SK-N-SH treated with all-trans-retinoic acid at 6 μM for 48 hours (cell line): Measurements from ENCODE around the gene SRP54.

Experiments
- SNAI2 ChIP-seq: fragments of 250-450 bp; sonication (Bioruptor Pico); IDR thresholded peaks from 2 replicates; pipeline ENCODE4 v1.5.0; 2020; ENCODE audit warnings: mild to moderate bottlenecking, moderate library complexity
- ZFP3 ChIP-seq: fragments of 250-450 bp; sonication (Bioruptor Pico); IDR thresholded peaks from 2 replicates; pipeline ENCODE4 v1.5.0; 2020; ENCODE audit warnings: mild to moderate bottlenecking, moderate library complexity
- ZFP30 ChIP-seq: fragments of 450-650 bp; formaldehyde crosslinking; IDR thresholded peaks from 2 replicates; pipeline ENCODE4 v1.5.0; 2022; ENCODE audit warnings: mild to moderate bottlenecking, moderate library complexity
- TF ChIP-seq, protein P1 (sequence below): fragments of 250-450 bp; sonication (Bioruptor Pico); IDR thresholded peaks from 2 replicates; pipeline ENCODE4 v1.5.1; 2021; ENCODE audit warnings: mild to moderate bottlenecking, moderate library complexity

DNA sequence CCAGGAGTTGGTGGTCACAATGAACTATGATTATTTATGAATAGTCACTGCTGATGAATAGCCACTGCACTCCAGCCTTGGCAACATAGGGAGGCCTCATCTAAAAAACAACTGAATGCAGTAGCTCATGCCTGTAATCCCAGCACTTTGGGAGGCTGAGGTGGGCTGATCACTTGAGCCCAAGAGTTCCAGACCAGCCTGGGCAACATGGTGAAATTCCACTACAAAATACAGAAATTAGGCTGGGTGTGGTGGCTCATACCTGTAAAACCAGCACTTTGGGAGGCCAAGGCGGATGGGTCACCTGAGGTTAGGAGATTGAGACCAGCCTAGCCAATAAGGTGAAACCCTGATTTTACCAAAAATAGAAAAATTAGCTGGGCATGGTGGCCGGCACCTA is 49.8 kb downstream of the SRP54 start:
- TF ChIP-seq ZFP3 (CRISPR knock-in tag) (no peak), ZFP30 (CRISPR knock-in tag) (no peak), SNAI2 (CRISPR knock-in tag) (no peak)
- TF ChIP-seq, protein P1, sequence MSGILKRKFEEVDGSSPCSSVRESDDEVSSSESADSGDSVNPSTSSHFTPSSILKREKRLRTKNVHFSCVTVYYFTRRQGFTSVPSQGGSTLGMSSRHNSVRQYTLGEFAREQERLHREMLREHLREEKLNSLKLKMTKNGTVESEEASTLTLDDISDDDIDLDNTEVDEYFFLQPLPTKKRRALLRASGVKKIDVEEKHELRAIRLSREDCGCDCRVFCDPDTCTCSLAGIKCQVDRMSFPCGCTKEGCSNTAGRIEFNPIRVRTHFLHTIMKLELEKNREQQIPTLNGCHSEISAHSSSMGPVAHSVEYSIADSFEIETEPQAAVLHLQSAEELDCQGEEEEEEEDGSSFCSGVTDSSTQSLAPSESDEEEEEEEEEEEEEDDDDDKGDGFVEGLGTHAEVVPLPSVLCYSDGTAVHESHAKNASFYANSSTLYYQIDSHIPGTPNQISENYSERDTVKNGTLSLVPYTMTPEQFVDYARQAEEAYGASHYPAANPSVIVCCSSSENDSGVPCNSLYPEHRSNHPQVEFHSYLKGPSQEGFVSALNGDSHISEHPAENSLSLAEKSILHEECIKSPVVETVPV (CRISPR knock-in tag), result no peak
